ENCODE results near the gene TBC1D7. TPM values are rescaled to one million over a fixed set of nuclear protein-coding genes. Genes with fewer than 3 reads are reported as not detected.
A peak's percentile ranks its signal among the peaks of the same experiment; 100 is the strongest.
"Not testable (repeated sequence)": the region's sequence is repeated elsewhere in the genome, so short reads cannot be mapped to it uniquely, and the experiment has no call there.

Gene TBC1D7
- total and polyA plus RNA-seq, 10 of the 15 experiments (the other 5 are each of a cell fraction or from before 2014, with no cell fraction given): 20.1 to 65.9 (median 31.3) TPM

GRCh38 chr6:13327691-13328075 is 654 bp downstream of the TBC1D7 start:
- under 1% methylated on average over 10 of the region's 10 CpGs for WGBS (ENCODE audit: insufficient coverage, insufficient replicate concordance, low lambda C conversion rate, missing lambda C conversion rate)
- H3K4me3 ChIP-seq: peak overlapping the region; percentile 90
- FAIRE-seq: no peak
- BruUV-seq (replicated peaks): no TSS peak
- RAD21 ChIA-PET (ENCODE audit: unreplicated experiment): interaction anchor here (0.5 to 10.2 kb wide), 13 partner anchors 10 to 1616 kb away, joined by 3 to 124 read pairs (median 5); partner anchors contain the start of gene NOL7
- POLR2A ChIA-PET: interaction anchor here (1.2 to 4.0 kb wide), 8 partner anchors 13 to 109 kb away, joined by 3 to 22 read pairs (median 8); no protein-coding TSS in a partner anchor
- no peaks in the 10 kb centered on the region for H3K27me3 ChIP-seq (replicated peaks in 1 of 2; ENCODE audit: control insufficient read depth in 2 of 2, insufficient read depth in 2 of 2, low read length in 1 of 2)
- no peaks in the 10 kb centered on the region for H4K20me1 ChIP-seq (ENCODE audit: control insufficient read depth, insufficient read depth)
- CTCF ChIA-PET: interaction anchor here (1.0 to 9.6 kb wide), 10 partner anchors 24 to 416 kb away, joined by 3 to 169 read pairs (median 23); partner anchors contain the start of genes NOL7 and SIRT5
- peak overlapping the region; percentile 86 for H3K9ac ChIP-seq (ENCODE audit: control insufficient read depth, insufficient read depth, low read length)
- H3K4me2 ChIP-seq (ENCODE audit: control insufficient read depth, insufficient read depth): peak overlapping the region; percentile 75
- peak overlapping the region; percentile 95 for H2AFZ ChIP-seq (ENCODE audit: control insufficient read depth, low read depth, low read length)
- peaks cover 11% of the 10 kb centered on the region for H3K79me2 ChIP-seq (ENCODE audit: control insufficient read depth, insufficient read depth, low read length)
- TF ChIP-seq EP300 (IDR thresholded peaks at IDR 0.05; ENCODE audit: borderline replicate concordance in 1 of 2, control insufficient read depth in 1 of 2, low read depth in 2 of 2, low read length in 2 of 2) (no peak), RAD21 (IDR thresholded peaks at IDR 0.05; ENCODE audit: insufficient read depth, low read depth, low read length) (0 out of 2 replicates have a peak, but pooled peaks have one; percentile 3)
- no peaks in the 10 kb centered on the region for H3K9me3 ChIP-seq (replicated peaks; ENCODE audit: control insufficient read depth, insufficient read depth, low read length)
- H3K36me3 ChIP-seq (ENCODE audit: control insufficient read depth in 2 of 2, insufficient read depth in 2 of 2, low read length in 1 of 2): peaks cover 0 to 13% of the 10 kb centered on the region in 2 experiments; a peak in 2 of 4 replicates
- SMC1A ChIA-PET (ENCODE audit: uncharacterized antibody, unreplicated experiment): interaction anchor here (0.7 to 7.5 kb wide), 24 partner anchors 10 to 434 kb away, joined by 3 to 119 read pairs (median 4); no protein-coding TSS in a partner anchor
- intact Hi-C loops (cut with micrococcal nuclease; ENCODE audit: unreplicated experiment): loop anchor here (1.0 to 2.0 kb wide), 3 partner anchors 23 to 98 kb away; no protein-coding TSS in a partner anchor
- in situ Hi-C loops (cut with MboI): no loop called here
- peak overlapping the region; percentile 87 for H3K27ac ChIP-seq (ENCODE audit: control insufficient read depth, insufficient read depth)
- peak; percentile 32 for ATAC-seq
- H3K4me1 ChIP-seq (ENCODE audit: control insufficient read depth, insufficient read depth, low read length): peaks cover 5% of the 10 kb centered on the region; the same call in 1 of the 2 replicates
- no peak for DNase-seq (ENCODE audit: low read depth, low spot score)

GRCh38 chr6:13326031-13326586 is 2.2 kb downstream of the TBC1D7 start:
- in situ Hi-C loops (cut with MboI); H2AFZ ChIP-seq (ENCODE audit: control insufficient read depth, low read depth, low read length); DNase-seq (ENCODE audit: low read depth, low spot score); H3K4me1 ChIP-seq (ENCODE audit: control insufficient read depth, insufficient read depth, low read length); ATAC-seq; intact Hi-C loops (cut with micrococcal nuclease; ENCODE audit: unreplicated experiment); H3K9me3 ChIP-seq (replicated peaks; ENCODE audit: control insufficient read depth, insufficient read depth, low read length); H4K20me1 ChIP-seq (ENCODE audit: control insufficient read depth, insufficient read depth); H3K27me3 ChIP-seq (replicated peaks in 1 of 2; ENCODE audit: control insufficient read depth in 2 of 2, insufficient read depth in 2 of 2, low read length in 1 of 2); H3K27ac ChIP-seq (ENCODE audit: control insufficient read depth, insufficient read depth); BruUV-seq (replicated peaks); H3K9ac ChIP-seq (ENCODE audit: control insufficient read depth, insufficient read depth, low read length); H3K4me2 ChIP-seq (ENCODE audit: control insufficient read depth, insufficient read depth); FAIRE-seq; POLR2A ChIA-PET: not testable (repeated sequence)
- Histone ChIP-seq H3K79me2 (ENCODE audit: control insufficient read depth, insufficient read depth, low read length) (peaks cover 11% of the 10 kb centered on the region), H3K4me3 (peak overlapping the region; percentile 90; the same call in 1 of the 2 replicates), H3K36me3 (ENCODE audit: control insufficient read depth in 2 of 2, insufficient read depth in 2 of 2, low read length in 1 of 2) (peaks cover 0 to 13% of the 10 kb centered on the region in 2 experiments; a peak in 3 of 4 replicates)
- ChIA-PET CTCF (interaction anchor here (1.0 to 3.0 kb wide), 2 partner anchors 97 to 131 kb away, joined by 3 to 11 read pairs; no protein-coding TSS in a partner anchor), SMC1A (ENCODE audit: uncharacterized antibody, unreplicated experiment) (interaction anchor here (1.7 to 7.5 kb wide), 2 partner anchors 49 to 97 kb away, joined by 5 to 96 read pairs; no protein-coding TSS in a partner anchor), RAD21 (ENCODE audit: unreplicated experiment) (interaction anchor here (10.2 kb wide), 1 partner anchor 131 kb away, joined by 124 read pairs; no protein-coding TSS in a partner anchor)
- WGBS (ENCODE audit: insufficient coverage, insufficient replicate concordance, low lambda C conversion rate, missing lambda C conversion rate): 96% methylated on average over 3 of the region's 3 CpGs

Measured in GM12878 (cell line).